GM23248 (cell line): ENCODE measurements around the gene OR5B17.
"Not testable (repeated sequence)": the region's sequence is repeated elsewhere in the genome, so short reads cannot be mapped to it uniquely, and the experiment has no call there.

Experiments used
- EZH2 ChIP-seq: fragments of 200-600 bp; sonication (generic); IDR thresholded peaks from 2 replicates; pipeline ENCODE4 v1.6.1; 2018; ENCODE audit warnings: antibody characterized with exemption, mild to moderate bottlenecking; ENCODE audit not compliant: insufficient read depth, poor library complexity, severe bottlenecking
- EZH2phosphoT487 ChIP-seq: fragments of 200-600 bp; sonication (generic); IDR thresholded peaks from 2 replicates; pipeline ENCODE4 v1.6.1; 2018; ENCODE audit warnings: antibody characterized with exemption, moderate library complexity, mild to moderate bottlenecking, low read depth; ENCODE audit not compliant: insufficient read depth

GRCh38 chr11:58399622-58400021, 40.8 kb upstream of the OR5B17 start:
- TF ChIP-seq EZH2phosphoT487, EZH2: not testable (repeated sequence)
